ENCODE measurements around the gene NT5E. TPM values are rescaled to one million over a fixed set of nuclear protein-coding genes. Genes with fewer than 3 reads are reported as not detected.

The NT5E gene
- total RNA-seq, 2 donors from 2014 or later, result 8.2 to 31.2 TPM

DNA sequence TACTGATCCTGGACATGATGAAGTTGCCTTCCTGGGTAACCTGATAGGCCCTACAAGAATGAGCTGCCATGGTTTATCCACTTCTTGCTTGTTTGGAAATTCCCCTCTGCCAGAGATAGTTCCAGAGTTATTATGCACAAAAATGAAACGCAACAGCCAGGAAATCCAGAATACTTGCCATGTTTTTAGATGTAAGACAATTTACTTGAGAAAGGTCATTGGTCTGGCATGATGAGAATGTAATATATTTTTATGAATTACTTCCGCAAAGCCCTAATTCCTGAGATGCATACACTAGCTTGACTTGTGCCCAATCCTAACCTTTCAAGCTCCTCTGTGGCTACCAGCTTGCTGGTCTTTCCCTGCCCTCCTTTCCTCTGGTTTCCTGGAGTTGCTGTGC, 27.9 kb upstream of the NT5E start:
- H3K27ac ChIP-seq, result no peak overlapping the region
- no peak for DNase-seq (ENCODE audit: low spot score)
- H3K4me1 ChIP-seq (replicated peaks), result no peaks in the 10 kb centered on the region
- intact Hi-C loops (cut with DNase I), result no loop called here
- H3K4me3 ChIP-seq, result no peak overlapping the region
- 93% methylated on average over 2 of the region's 2 CpGs for WGBS
- TF ChIP-seq POLR2AphosphoS5 (IDR thresholded peaks at IDR 0.05), result no peak
- TF ChIP-seq POLR2A (IDR thresholded peaks at IDR 0.05), result no peak
- TF ChIP-seq, protein P1, sequence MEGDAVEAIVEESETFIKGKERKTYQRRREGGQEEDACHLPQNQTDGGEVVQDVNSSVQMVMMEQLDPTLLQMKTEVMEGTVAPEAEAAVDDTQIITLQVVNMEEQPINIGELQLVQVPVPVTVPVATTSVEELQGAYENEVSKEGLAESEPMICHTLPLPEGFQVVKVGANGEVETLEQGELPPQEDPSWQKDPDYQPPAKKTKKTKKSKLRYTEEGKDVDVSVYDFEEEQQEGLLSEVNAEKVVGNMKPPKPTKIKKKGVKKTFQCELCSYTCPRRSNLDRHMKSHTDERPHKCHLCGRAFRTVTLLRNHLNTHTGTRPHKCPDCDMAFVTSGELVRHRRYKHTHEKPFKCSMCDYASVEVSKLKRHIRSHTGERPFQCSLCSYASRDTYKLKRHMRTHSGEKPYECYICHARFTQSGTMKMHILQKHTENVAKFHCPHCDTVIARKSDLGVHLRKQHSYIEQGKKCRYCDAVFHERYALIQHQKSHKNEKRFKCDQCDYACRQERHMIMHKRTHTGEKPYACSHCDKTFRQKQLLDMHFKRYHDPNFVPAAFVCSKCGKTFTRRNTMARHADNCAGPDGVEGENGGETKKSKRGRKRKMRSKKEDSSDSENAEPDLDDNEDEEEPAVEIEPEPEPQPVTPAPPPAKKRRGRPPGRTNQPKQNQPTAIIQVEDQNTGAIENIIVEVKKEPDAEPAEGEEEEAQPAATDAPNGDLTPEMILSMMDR (IDR thresholded peaks at IDR 0.05), result no peak
- H3K9me3 ChIP-seq, result no peaks in the 10 kb centered on the region
- H3K27me3 ChIP-seq (replicated peaks; ENCODE audit: insufficient read depth), result no peaks in the 10 kb centered on the region
- no peaks in the 10 kb centered on the region for H3K36me3 ChIP-seq

DNA sequence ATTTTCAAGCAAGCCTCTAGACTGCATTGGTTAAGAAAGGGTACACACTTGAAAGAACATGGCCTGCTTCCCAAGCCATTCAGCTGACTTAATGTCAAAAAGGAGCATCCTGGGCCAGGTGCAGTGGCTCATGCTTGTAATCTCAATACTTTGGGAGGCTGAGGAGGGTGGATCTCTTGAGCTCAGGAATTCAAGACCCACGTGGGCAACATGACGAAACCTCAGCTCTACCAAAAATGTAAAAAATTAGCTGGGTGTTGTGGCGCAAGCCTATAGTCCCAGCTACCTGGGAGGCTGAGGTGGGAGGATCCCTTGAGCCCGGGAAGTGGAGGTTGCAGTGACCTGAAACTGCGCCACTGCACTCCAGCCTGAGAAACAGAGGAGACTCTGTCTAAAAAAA, 26.9 kb upstream of the NT5E start:
- no peak for DNase-seq (ENCODE audit: low spot score)
- Histone ChIP-seq H3K4me1 (replicated peaks) (no peaks in the 10 kb centered on the region), H3K4me3 (no peak overlapping the region), H3K36me3 (no peaks in the 10 kb centered on the region), H3K27ac (no peak overlapping the region), H3K9me3 (no peaks in the 10 kb centered on the region), H3K27me3 (replicated peaks; ENCODE audit: insufficient read depth) (no peaks in the 10 kb centered on the region)
- TF ChIP-seq, protein P1 (IDR thresholded peaks at IDR 0.05), result no peak
- TF ChIP-seq POLR2A (IDR thresholded peaks at IDR 0.05) (no peak), POLR2AphosphoS5 (IDR thresholded peaks at IDR 0.05) (no peak)
- 84% methylated on average over 5 of the region's 5 CpGs for WGBS
- intact Hi-C loops (cut with DNase I), result no loop called here

DNA sequence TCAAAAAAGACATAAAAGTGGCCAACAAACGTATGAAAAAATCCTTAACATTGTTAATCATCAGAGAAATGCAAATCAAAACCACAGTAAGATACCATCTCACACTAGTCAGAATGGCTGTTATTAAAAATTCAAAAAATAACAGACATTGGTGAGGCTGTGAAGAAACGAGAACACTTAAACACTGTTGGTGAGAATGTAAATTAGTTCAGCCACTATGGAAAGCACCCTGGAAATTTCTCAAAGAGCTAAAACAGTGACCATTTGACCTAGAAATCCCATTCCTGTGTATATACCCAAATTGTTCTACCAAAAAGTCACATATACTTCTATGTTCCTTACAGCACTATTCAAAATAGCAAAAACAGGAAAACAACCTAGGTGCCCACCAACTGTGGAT, 24.9 kb upstream of the NT5E start:
- H3K9me3 ChIP-seq, result no peaks in the 10 kb centered on the region
- 87% methylated on average over 2 of the region's 2 CpGs for WGBS
- TF ChIP-seq POLR2A (IDR thresholded peaks at IDR 0.05) (no peak), POLR2AphosphoS5 (IDR thresholded peaks at IDR 0.05) (no peak)
- TF ChIP-seq, protein P1 (IDR thresholded peaks at IDR 0.05), result no peak
- DNase-seq (ENCODE audit: low spot score), result no peak
- H3K4me3 ChIP-seq, result no peak overlapping the region
- no peaks in the 10 kb centered on the region for H3K27me3 ChIP-seq (replicated peaks; ENCODE audit: insufficient read depth)
- no peaks in the 10 kb centered on the region for H3K36me3 ChIP-seq
- intact Hi-C loops (cut with DNase I), result no loop called here
- no peaks in the 10 kb centered on the region for H3K4me1 ChIP-seq (replicated peaks)
- H3K27ac ChIP-seq, result no peak overlapping the region

DNA sequence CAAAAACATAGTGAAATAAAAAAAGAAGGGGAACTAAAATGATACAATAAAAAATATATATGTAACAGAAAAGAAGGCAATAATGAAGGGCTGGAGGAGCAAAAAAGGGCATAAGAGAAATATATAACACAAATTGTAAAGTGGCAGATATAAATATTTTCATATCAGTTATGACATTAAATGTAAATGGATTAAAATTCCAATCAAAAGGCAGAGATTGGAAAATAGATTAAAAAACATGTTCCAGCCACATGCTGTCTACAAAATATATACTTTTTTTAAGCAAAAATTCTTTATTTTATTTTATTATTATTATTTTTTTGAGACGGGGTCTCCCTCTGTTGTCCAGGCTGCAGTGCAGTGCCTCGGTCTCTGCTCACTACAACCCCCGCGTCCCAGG, 23.9 kb upstream of the NT5E start:
- DNase-seq (ENCODE audit: low spot score), result no peak
- Histone ChIP-seq H3K4me3 (no peak overlapping the region), H3K36me3 (no peaks in the 10 kb centered on the region), H3K4me1 (replicated peaks) (no peaks in the 10 kb centered on the region), H3K27me3 (replicated peaks; ENCODE audit: insufficient read depth) (no peaks in the 10 kb centered on the region), H3K27ac (no peak overlapping the region), H3K9me3 (no peaks in the 10 kb centered on the region)
- TF ChIP-seq, protein P1 (IDR thresholded peaks at IDR 0.05), result no peak
- intact Hi-C loops (cut with DNase I), result no loop called here
- 94% methylated on average over 4 of the region's 4 CpGs for WGBS

DNA sequence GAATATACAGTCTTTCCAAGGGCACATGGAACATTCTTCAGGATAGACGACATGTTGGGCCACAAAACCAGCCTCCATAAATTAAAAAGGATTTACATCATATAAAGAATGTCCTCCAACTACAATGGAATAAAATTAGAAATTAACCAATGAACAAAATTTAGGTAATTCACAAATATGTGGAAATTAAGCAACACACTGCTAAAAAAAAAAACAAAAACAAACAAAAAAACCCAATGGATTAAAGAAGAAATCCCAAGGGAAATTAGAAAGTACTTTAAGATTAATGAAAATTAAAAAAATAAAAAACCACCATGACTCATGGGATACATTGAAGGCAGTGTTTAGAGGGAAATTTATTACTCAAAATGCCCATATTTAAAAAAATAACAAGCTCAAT, 21.4 kb upstream of the NT5E start:
- no peaks in the 10 kb centered on the region for H3K9me3 ChIP-seq
- H3K36me3 ChIP-seq, result no peaks in the 10 kb centered on the region
- H3K4me1 ChIP-seq (replicated peaks), result no peaks in the 10 kb centered on the region
- no peak overlapping the region for H3K4me3 ChIP-seq
- intact Hi-C loops (cut with DNase I), result no loop called here
- H3K27ac ChIP-seq, result no peak overlapping the region
- DNase-seq (ENCODE audit: low spot score), result no peak
- 76% methylated on average over 1 of the region's 1 CpG for WGBS
- TF ChIP-seq POLR2A (IDR thresholded peaks at IDR 0.05) (no peak), POLR2AphosphoS5 (IDR thresholded peaks at IDR 0.05) (no peak)
- TF ChIP-seq, protein P1 (IDR thresholded peaks at IDR 0.05), result no peak
- no peaks in the 10 kb centered on the region for H3K27me3 ChIP-seq (replicated peaks; ENCODE audit: insufficient read depth)

Measured in prostate gland (tissue), 2 donors.